DMS153 (cell line): ENCODE measurements around the gene NEU2.
"Not testable (repeated sequence)": the region's sequence is repeated elsewhere in the genome, so short reads cannot be mapped to it uniquely, and the experiment has no call there.

Experiments used
- DNase-seq: peaks from one replicate; lab custom pipeline; 2025; lab: John Stamatoyannopoulos, UW

NEU2 gene

DNA sequence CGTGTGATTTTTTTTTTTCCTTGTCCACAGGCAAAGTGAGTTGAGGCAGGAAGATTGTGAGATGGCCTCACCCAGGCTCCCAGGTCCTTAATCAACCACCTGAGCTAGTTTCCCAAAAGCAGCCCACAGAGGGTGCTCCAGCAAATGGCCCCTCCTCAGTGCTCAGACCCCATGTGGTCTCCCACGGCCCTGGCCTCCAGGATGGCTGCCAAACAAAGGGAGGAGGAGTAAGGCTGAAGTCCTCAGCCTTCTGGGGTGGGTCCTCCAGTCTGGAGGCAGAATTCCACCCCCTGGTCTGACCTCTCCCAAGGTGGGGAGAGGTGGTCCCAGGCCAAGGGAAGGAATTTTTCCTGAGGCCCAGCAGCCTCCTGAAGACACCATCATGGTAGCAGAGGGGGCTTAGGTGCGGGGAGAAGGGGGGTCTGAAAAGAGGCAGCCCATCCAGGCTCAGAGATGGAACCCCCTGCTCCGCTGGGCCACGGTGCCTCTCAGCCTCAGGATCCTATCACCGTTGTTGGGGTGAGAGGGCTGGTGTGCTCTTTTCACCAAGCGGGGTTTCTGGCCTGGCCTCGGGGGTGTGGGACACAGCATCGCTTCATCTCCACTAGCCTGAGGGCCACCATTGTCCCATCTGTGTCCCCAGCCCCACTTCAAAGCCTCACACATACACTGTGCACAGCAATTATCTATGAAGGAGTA is 21.8 kb upstream of the NEU2 start:
- no peak for DNase-seq

DNA sequence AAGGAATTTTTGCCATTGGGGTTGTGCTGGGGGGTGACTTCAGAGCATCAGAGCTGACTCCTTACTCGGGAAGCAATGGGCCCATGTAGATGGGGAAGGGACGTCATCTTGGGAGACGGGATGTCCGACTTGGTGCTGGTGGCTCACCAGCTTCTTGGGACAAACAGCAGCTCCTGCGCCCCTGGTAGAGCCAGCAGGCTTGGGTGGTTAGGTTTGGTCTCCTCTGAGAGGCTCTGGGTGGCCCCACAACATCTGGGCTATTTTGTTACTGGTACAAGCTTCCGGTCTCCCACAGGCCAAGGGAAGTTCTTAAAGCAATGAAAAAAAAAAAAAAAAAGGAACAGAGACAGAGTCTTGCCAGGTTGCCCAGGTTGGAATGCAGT is 21.2 kb upstream of the NEU2 start:
- no peak for DNase-seq

DNA sequence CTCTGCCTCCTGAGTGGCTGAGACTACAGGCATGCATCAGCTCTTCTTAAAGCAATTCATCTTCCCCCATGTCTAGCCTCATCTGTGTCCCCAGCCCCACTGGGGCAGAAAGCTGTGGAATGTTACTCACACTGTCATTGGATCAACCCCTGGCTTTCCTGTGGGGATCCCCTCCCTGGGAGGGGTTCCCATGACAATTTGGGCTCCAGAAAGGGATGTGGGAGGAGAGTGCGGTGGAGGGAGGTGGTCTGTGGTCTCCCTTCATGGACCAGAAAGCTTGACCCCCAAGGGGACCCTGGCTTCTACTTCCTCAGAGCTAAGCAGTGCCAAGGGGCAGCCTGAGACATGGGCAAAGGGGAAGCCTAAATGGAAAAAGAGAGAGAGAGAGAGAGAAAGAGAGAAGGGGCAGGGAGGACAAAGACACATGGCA is 20.8 kb upstream of the NEU2 start:
- no peak for DNase-seq

DNA sequence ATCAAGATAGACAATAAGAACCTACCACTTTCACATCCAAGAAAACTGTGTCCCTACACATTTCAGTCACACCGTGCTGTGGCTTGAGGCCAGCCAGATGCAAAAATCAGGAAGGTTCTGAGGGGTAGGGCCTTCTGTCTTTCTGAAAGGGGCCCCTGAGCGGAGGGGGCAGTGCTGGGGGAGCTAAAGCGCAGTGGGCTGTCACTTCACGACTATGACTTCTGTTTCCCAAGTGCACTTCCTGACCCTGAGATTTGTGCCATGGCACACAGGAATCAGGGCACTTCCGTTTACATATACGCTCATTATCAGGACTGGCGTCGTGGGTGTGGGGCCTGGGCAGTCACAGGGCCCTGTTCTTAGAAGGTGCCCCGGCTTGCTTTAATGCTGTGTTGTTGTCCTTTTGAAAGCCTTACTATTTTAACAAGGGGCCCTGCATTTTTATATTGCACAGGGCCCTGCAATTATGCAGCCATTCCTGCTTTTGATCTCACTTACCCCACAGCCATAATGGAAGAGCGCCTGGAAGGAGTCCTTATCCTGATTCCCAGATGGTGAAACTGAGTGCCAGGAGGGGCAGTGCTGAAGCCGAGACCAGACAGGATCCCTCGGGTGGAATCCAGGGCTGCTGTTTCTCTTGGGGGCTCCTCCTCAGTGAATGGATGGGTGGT is 20.0 kb upstream of the NEU2 start:
- no peak for DNase-seq

DNA sequence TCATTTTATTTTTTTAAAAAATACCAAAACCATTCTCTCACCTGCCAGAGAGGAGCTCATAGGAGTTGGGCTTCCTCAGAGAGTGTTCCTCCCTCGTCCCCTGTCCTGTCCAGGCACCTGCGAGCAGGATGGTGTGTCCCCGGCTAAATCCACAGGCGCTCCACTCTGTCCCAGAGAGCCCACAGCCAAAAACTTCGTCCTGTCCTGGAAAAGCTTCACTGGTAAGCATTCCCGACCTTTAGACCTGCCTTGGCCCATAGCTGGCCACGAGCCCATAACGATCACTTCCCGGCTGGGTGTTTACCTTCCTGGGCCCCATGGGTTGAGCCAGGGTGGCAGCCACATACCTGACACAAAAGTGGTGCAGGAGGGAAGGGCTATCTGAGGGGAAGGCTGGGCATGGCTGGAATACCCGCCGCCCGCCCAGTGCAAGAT is 19.4 kb upstream of the NEU2 start, which contains the start of gene NGEF:
NGEF (minus strand) TSS at position 230 of the 435 bp plus-strand sequence. CDS start 38,366 bp downstream, outside the sequence.
- DNase-seq: no peak

DNA sequence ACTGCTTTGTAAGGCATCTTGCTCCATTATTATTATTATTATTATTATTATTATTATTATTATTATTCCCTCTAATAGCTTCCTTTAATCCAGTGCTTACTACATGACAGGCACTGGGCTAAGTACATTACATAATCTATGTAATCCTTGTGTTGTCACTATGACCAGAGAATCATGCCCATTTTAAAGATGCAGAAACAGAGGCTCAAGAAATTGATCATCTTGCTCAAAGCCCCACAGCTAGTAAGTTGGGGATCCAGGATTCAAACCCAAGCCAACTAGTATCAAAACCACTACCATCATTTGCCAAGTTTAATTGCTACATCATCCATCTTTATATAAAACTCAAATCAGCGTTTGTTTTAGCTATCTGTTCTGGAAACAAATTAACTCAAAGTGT is 18.8 kb upstream of the NEU2 start:
- no peak for DNase-seq

DNA sequence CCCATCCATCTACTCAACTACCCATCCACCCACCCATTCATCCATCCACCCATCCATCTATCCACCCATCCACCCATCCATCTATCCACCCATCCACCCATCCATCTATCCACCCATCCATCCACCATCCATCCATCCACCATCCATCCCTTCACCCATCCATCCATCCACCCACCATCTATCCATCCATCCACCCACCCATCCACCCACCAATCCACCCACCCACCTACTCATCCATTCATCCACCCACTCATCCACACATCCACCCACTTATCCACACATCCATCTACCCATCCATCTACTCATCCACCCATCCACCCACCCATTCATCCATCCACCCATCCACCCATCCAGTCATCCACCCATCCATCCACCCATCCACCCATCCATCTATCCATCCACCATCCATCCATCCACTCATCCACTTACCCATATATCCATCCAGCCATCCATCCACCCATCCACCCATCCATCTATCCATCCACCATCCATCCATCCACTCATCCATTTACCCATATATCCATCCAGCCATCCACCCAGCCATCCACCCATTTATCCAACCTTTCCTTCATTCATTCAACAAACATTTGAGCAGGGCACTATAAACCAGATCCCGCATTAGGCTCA is 17.3 kb upstream of the NEU2 start:
- no peak for DNase-seq

DNA sequence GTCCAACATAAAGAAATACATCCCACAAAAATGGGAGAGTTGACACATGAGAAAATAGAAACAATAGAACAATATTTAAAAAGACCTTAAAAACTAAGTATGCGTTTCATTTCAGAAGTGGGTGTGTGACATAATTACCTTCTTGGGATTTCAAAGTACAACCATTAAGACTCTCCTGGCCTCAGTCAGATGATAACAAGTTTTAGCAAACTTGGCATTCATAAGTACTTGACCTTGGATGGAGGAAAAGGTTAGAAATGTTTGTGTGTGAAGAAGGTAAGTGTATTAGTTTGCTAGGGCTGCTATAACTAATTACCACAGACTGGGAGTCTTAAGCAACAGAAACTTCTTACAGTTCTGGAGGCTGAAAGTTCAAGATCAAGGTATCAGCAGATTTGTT is 14.5 kb upstream of the NEU2 start:
- DNase-seq: no peak

DNA sequence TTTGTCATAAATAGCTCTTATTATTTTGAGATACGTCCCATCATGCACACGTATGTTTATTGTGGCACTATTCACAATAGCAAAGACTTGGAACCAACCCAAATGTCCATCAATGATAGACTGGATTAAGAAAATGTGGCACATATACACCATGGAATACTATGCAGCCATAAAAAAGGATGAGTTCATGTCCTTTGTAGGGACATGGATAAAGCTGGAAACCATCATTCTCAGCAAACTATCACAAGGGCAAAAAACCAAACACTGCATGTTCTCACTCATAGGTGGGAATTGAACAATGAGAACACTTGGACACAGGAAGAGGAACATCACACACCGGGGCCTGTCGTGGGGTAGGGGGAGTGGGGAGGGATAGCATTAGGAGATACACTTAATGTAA is 12.9 kb upstream of the NEU2 start:
- DNase-seq: not testable (repeated sequence)

DNA sequence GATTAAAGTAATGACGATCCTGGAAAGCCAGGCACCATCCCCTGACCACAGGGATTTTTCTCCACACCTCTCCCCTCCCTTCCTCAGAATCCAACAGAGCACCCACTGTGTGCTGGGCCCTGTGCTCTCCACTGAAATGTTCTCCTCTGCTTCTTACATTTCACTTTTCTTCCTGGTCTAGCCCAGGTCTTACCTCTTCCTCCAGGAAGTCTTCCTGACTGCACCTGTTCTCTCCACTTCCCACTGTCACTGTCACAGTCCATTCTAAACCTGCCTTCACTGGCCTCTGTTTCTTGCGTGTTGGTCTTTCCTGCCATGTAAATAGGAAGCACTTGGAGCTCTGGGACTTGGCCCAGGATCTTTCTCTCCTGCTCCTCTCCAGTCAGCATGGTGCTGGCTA is 12.0 kb upstream of the NEU2 start:
- no peak for DNase-seq

DNA sequence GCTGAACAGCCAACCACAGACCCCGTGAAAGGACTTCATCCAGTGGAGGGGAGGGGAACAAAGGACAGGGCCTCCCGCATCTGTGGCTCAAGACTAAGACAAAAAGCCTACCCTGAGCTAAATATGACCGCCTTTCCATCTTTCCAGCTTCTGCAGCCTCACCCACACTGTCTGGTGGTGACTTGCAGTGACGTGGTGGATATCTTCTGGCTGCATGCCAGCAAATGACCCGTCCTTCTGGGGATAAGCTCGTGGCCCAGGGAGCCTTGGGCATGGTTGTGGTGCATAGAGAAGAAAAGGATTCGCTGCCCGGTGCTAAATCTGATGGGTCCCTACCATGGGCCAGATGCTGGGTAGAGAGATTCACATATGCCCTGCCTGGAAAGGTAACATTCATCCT is 10.7 kb upstream of the NEU2 start:
- no peak for DNase-seq

DNA sequence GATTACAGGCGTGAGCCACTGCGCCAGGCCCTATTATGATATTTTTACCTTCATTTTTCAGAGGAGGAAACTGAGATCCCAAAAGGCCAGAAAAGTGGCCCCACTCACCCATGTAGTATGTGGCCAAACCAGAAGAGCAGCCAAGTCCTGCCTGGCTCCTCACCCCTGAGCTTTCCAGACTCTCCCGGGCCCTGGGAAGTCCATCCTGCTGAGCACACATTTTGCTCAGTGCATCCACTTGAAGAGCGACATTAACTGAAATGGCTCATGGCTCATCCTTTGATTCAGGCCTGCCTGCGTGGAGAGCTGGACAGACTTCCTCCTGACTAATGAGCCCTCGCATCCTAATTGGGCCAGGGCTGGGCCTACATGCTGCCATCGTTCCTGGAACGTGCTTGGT is 9.9 kb upstream of the NEU2 start:
- DNase-seq: no peak

DNA sequence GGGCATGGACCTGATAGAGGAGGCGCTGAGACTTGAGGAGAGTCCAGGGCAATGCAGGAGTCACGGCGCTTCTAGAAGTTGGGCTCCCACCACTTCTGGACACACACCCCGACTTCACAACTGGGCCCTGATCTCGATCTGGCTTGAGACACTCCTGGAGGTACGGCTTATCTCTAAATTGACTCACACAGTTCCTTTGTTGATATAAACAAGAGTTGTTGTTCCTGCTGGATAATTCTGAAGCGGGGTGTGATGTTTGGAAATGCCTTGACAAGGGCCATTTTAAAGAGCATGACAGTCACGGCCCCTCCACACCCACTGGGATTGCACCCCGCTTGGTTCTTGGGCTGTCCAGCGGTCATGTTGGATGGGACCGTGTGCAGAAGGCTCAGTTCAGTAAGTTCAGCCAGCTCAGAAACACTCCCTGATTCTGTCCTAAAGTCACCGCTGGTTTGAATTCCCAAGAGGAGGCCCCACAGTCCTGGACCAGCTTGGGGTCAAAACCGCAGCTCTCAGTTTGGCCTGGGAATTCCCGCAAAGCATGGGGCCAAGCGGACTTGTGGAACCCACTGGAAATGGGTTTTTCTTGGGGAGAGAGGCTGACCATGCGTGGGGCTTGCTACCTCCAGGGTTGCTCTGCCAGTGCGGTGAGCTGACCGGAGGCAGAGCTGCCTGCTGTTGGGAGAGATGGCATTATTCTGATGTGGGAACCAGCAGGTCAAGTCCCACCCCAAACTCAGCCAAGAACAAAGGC is 9.3 kb upstream of the NEU2 start:
- DNase-seq: no peak

DNA sequence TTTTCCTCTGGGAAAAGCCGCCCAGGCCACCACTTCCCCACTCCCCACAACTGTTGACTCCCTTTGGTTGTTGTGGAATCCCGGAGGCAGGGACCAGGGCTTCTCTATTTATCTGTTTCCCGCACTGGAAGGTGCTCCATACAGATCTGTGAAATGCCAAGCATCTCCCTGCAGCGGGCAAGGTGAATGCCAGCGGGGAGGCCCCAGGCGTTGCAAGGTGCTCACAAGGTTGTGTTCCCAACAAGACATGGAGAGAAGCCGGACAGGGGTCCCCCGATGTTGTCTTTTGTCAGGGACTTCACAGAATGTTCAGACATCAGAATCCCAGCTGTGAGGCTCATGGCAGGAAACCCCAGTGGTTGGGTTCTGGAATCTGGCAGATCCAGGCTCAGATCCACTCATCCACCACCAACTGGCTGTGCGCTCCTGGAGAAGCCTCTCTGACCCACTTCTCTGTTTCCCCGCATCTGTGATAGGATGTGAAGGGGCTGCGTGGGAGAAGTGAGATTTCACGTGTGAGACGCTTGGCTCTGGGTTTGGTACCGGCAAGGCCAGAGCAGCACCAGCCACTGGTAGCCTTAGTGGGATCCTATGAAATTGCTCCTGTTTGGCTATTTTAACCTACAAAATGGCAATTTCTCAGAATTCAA is 8.6 kb upstream of the NEU2 start:
- no peak for DNase-seq

DNA sequence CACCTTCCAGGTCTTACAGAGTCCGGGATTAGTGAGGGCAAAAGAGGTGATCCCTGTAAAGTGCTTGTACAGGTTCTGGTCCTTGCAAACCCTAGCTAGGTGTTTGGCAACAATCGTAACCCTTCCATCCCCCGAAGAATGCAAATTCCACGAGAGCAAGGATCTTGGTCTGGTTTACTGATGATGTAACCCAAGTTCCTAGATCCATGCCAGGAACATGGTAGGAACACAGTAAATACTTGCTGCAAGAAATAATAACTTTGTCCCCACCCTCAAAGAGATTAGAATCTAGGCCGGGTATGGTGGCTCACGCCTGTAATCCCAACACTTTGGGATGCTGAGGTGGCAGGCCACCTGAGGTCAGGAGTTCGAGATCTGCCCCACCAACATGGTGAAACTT is 6.8 kb upstream of the NEU2 start:
- no peak for DNase-seq

DNA sequence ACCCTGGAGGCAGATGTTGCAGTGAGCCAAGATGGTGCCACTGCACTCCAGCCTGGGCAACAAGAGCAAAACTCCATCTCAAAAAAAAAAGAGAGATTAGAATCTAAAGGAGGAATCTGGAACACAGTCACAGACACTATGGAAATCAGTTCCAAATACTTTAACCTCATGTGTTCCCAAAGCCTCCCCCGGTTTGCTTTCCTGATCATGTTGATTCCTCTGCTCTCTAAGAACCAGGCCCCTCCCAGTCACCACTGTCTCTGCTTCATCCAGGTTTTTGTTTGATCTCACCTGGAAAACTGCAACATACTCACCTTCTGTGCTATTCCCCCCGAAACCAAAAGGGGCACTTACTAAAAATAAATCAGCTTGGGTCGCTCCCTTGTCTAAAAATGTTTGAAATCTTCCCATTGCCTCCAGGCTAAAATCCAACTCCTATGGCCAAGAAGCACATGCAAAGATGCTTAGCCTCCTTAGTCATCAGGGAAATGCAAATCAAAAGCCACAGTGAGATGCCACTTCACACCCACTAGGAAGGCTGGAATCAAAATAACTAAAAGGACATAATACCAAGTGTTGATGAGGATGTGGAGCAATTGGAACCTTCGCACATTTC is 6.2 kb upstream of the NEU2 start:
- no peak for DNase-seq

DNA sequence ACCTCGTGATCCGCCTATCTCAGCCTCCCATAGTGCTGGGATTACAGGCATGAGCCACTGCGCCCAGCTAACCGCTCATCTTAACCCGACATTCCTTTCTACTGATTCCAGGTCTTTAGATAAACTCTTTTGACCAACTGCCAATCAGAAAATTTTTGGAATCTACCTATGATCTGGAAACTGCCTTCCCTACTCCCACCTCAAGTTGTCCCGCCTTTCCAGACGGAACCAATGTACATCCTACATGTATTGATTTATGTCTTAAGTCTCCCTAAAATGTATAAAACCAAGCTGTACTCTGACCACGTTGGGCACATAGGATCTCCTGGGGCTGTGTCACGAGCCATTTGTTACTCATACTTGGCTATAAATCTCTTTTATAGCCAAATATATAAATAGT is 3.2 kb upstream of the NEU2 start:
- no peak for DNase-seq

DNA sequence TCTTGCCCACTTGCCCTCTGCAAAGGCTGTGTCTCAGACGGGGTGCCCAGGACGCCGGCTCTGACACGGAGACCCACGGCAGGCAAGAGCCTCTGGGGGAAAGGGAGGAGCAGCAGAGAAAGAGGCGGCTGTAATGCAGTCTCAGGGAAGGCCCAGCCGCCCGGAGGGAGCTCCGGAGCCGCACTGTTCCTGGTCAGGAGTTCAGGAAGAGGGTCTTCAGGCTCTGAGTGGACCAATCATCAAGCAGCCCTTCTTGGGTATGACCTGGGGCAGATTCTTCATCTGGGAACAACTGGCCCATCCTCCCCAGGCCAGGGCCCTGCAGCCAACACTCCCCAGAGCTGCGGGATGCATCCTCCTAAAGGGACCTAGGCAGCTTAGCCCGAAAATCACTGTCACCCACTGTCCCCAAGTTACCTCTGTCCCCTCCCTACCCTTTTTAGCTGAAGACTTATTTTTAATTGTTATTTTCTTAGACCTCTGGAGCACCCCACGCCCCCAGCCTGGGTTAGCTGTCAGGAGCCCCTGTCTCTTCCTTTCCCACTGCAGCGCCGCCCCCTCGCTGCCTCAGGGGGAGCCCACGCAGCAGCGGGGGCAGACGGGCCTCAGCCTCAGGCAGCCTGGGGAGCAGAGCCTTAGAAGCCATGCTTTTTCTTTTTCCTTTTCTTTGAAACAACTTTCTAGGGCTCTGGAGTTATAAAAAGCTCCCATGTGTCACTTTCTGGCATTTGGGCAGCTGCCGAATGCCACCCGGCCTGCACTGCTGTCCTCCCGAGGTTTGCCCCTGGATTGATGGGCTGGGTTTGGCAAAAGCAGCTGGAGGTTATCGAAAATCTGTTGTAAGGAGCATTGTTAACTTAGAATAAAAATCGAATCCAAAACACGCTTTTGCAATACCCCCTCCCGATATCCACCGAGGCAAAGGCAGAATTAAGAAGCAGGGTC is 644 bp upstream of the NEU2 start:
- no peak for DNase-seq

DNA sequence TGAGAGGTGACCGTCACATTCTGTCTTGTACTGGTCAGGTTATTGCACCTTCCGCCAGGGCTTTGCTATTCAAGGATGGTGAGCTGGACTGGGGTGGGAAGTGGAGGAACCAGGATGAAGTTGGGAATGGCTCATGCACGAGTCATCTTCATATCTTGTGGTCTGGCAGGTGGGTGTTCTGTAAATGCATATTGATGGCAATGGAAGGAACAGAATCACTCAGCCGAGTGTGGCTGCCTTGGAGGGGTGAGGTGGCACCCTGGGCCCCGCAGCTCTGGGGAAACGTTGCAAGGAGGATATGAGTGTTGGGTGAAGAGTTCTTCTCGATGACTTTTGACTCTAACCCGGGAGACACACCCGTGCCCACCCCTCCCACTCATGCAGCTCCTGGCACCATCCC is 1.2 kb downstream of the NEU2 start:
- DNase-seq: no peak

DNA sequence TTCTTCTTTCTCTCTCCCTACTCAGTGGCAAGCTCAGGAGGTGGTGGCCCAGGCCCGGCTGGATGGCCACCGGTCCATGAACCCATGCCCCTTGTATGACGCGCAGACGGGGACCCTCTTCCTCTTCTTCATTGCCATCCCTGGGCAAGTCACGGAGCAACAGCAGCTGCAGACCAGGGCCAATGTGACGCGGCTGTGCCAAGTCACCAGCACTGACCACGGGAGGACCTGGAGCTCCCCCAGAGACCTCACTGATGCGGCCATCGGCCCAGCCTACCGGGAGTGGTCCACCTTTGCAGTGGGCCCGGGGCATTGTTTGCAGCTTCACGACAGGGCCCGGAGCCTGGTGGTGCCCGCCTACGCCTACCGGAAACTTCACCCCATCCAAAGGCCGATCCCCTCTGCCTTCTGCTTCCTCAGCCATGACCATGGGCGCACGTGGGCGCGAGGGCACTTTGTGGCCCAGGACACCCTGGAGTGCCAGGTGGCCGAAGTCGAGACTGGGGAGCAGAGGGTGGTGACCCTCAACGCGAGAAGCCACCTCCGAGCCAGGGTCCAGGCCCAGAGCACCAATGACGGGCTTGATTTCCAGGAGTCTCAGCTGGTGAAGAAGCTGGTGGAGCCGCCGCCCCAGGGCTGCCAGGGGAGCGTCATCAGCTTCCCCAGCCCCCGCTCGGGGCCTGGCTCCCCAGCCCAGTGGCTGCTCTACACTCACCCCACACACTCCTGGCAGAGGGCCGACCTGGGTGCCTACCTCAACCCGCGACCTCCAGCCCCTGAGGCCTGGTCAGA is 1.8 kb downstream of the NEU2 start:
- DNase-seq: no peak
